Spleen (tissue), 7 donors: ENCODE measurements around the gene RMC1.

Experiments used
- POLR2A ChIP-seq, 3 donors: fragments of 450-650 bp; IDR thresholded peaks; one replicate each; pipeline ENCODE4 v1.5.1; 2017; ENCODE audit warnings: antibody characterized with exemption in 3 of 3, mild to moderate bottlenecking in 1 of 3
- TF ChIP-seq, protein P1 (sequence below), 11 experiments: fragments of 200-600 bp in 7 of 11; fragments of 450-650 bp in 4 of 11; sonication (generic) in 4 of 11; IDR thresholded peaks in 8 of 11; conservative IDR thresholded peaks in 3 of 11; 1 replicate in 7 of 11; 2 replicates in 4 of 11; pipeline versions ENCODE4 v1.4.0 to v1.8.0; 2016 to 2021; ENCODE audit warnings: antibody characterized with exemption in 11 of 11, inconsistent platforms in 4 of 11, mild to moderate bottlenecking in 1 of 11
- donor health status: DM: no; HTN: no; CAD: no; lungs with moderate emphysema.
- donor health status: DM: no; HTN: no; CAD: no.
- donor health status: DM: no; HTN: no; CAD: no.

GRCh38 chr18:23462876-23463275, 40.4 kb upstream of the RMC1 start:
- TF ChIP-seq, protein P1, sequence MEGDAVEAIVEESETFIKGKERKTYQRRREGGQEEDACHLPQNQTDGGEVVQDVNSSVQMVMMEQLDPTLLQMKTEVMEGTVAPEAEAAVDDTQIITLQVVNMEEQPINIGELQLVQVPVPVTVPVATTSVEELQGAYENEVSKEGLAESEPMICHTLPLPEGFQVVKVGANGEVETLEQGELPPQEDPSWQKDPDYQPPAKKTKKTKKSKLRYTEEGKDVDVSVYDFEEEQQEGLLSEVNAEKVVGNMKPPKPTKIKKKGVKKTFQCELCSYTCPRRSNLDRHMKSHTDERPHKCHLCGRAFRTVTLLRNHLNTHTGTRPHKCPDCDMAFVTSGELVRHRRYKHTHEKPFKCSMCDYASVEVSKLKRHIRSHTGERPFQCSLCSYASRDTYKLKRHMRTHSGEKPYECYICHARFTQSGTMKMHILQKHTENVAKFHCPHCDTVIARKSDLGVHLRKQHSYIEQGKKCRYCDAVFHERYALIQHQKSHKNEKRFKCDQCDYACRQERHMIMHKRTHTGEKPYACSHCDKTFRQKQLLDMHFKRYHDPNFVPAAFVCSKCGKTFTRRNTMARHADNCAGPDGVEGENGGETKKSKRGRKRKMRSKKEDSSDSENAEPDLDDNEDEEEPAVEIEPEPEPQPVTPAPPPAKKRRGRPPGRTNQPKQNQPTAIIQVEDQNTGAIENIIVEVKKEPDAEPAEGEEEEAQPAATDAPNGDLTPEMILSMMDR (IDR thresholded peaks at IDR 0.05 in 8 of 11, conservative IDR thresholded peaks at IDR 0.05 in 3 of 11): no peak
- no peak for TF ChIP-seq POLR2A (IDR thresholded peaks at IDR 0.05)
